ENCODE results near the gene PPIA. TPM values are rescaled to one million over a fixed set of nuclear protein-coding genes. Genes with fewer than 3 reads are reported as not detected.

PPIA gene
- total RNA-seq, 1 experiment from 2014 or later = 2,409 TPM

GRCh38 chr7:44776211-44776610 is 20.3 kb upstream of the PPIA start:
- Histone ChIP-seq H4K20me1 (ENCODE audit: control insufficient read depth, insufficient read depth, insufficient read length) (no peaks in the 10 kb centered on the region), H3T11ph (ENCODE audit: low read length) (no peak overlapping the region), H3K23ac (ENCODE audit: insufficient read length, low read depth, low read length) (no peak overlapping the region), H3K27me3 (ENCODE audit: insufficient read depth, low read length) (no peaks in the 10 kb centered on the region), H2BK20ac (ENCODE audit: low read depth, low read length, poor library complexity, severe bottlenecking) (no peak overlapping the region), H3K4me2 (ENCODE audit: insufficient read depth, insufficient read length, low read length) (no peak overlapping the region), H2BK12ac (ENCODE audit: insufficient read length, low read depth, low read length) (no peak overlapping the region), H3K4ac (ENCODE audit: low read depth, low read length) (no peak overlapping the region), H3K9ac (ENCODE audit: extremely low read depth, insufficient read length, low read length) (no peak overlapping the region), H2AFZ (ENCODE audit: low read length) (no peak overlapping the region), H3K14ac (ENCODE audit: insufficient read depth, low read length) (no peak overlapping the region), H2BK15ac (ENCODE audit: low read depth, low read length) (no peak overlapping the region), H4K8ac (replicated peaks; ENCODE audit: insufficient read length, low read depth, low read length) (no peak overlapping the region), H2BK5ac (ENCODE audit: insufficient read length, low read length) (no peak overlapping the region), H3K18ac (ENCODE audit: insufficient read length, low read depth, low read length) (no peak overlapping the region), H3K27ac (ENCODE audit: insufficient read length, low read depth, low read length) (no peak overlapping the region), H3K79me2 (ENCODE audit: insufficient read depth, low read length) (no peaks in the 10 kb centered on the region), H4K5ac (ENCODE audit: insufficient read length, low read depth, low read length) (no peak overlapping the region), H3K56ac (ENCODE audit: insufficient read length, low read depth, low read length) (no peak overlapping the region), H4K91ac (ENCODE audit: insufficient read length, low read depth, low read length) (no peak overlapping the region), H3K23me2 (ENCODE audit: insufficient read length, low read depth, low read length, poor library complexity, severe bottlenecking) (no peaks in the 10 kb centered on the region), H3K79me1 (ENCODE audit: insufficient read depth, low read depth, low read length, poor library complexity, severe bottlenecking) (no peaks in the 10 kb centered on the region), H2AK5ac (ENCODE audit: insufficient read length, low read length) (no peak overlapping the region), H3K4me1 (ENCODE audit: insufficient read depth, low read length) (no peaks in the 10 kb centered on the region), H3K9me3 (ENCODE audit: control insufficient read depth, low read depth, low read length) (no peaks in the 10 kb centered on the region), H2BK120ac (ENCODE audit: low read depth, low read length, poor library complexity, severe bottlenecking) (no peak overlapping the region)
- no peaks in the 10 kb centered on the region for H3K9me3 Mint-ChIP-seq
- H3K36me3 Mint-ChIP-seq (ENCODE audit: insufficient read depth in 1 of 3, low read depth in 3 of 3) = no peaks in the 10 kb centered on the region
- no peaks in the 10 kb centered on the region for H3K4me1 Mint-ChIP-seq
- no peak for DNase-seq
- no CpG with 5 or more reads among the region's 3 CpGs for WGBS (ENCODE audit: extremely low coverage, insufficient read length, low lambda C conversion rate)
- peaks cover 7% of the 10 kb centered on the region for H3K27me3 Mint-ChIP-seq (ENCODE audit: low read depth)
- TF ChIP-seq CTCF (conservative IDR thresholded peaks at IDR 0.05) = no peak
- H3K27ac Mint-ChIP-seq = peak overlapping the region in 1 of 3 experiments; percentile 70; a peak in 1 of 7 replicates
- H3K4me3 Mint-ChIP-seq = no peak overlapping the region

Measured in H9 (cell line).